ENCODE data around the gene ZNF837. TPM values are rescaled to one million over a fixed set of nuclear protein-coding genes. Genes with fewer than 3 reads are reported as not detected.

The ZNF837 gene
- total RNA-seq, 2 experiments from 2014 or later = 0.98 to 1.2 TPM

DNA sequence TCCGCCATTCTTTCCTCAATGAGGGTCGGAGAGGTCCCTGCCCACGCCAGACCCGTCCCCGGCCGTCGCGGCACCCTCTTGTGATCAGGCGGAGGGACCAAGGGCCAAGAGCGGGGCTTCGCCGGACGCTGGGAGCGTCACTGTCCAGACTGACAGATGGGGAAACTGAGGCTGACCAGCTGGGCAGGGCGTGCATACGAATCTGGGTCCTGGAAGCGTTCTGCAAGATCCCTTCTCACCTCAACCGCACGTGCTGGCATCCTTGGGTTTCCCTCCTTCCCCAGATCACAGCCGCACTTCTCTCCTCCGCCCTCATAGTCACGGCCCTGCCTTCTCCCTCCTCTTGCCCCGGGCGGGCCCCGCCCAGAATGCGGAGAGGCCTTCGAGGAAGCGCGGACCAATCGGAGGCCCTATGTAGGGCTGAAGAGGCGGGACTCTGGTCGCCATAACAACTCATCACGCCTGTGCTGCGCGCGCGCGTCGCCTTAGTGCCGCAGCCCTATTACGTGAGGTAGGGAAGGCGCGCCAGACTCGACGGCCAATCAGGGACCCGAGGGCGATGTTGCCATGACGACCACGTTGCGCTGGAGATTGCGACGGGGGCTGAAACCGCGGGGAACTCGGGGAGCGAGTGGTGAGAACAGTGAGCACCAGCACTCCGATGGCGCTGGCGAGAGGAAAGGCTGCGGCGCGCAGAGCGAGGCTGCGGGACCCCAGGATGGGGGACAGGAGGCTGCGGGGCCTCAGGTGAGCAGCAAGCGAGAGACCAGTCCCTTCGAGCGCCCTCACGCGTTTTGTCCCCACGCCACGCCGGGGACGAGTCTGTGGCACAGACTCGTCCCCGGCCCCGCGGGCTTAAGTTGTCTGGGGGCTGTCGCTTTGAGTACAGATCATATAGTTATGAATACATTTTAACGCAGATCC, 20.3 kb upstream of the ZNF837 start:
- DNase-seq (peak; percentile 100), ATAC-seq (peak; percentile 98)
- peaks cover 30% of the 10 kb centered on the region for H3K4me1 Mint-ChIP-seq
- no peaks in the 10 kb centered on the region for H3K9me3 Mint-ChIP-seq (ENCODE audit: low read depth)
- peak overlapping the region; percentile 91 for H3K27ac Mint-ChIP-seq
- H3K36me3 Mint-ChIP-seq = no peaks in the 10 kb centered on the region
- CTCF ChIA-PET = interaction anchor here (2.5 kb wide), 1 partner anchor 14 kb away, joined by 5 read pairs; the partner anchor contains the start of gene RPS5
- peaks cover 8% of the 10 kb centered on the region for H3K27me3 Mint-ChIP-seq
- peak overlapping the region; percentile 90 for H3K4me3 Mint-ChIP-seq

DNA sequence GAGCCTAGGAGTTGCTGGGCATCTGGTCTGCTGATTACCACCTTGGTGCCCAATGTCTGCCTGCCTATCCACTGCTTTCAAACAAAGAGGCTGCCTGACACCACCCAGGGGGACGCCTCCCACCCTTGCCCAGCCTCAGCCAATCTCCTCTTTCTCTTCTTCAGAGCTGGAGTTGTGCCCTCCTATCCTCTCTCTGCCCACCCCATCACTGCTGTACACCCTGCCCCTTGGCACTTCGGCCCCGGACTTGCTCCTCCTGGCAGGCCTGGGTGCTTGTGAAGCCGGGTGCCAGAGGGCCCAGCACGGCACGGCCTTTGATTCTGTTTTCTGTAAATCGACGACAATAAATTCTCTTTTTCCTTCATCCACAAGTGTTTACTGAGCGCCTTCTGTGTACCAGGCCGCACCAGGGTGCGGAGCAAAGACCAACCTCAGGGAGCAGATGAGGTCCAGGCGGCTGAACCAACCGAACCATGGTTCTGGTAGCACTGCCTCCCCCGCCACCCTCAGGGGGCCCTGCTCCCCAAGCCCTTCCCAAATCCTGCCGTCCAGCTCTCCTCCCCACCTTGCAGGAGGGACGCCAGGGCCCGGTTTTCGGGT, 19.6 kb upstream of the ZNF837 start:
- H3K36me3 Mint-ChIP-seq = peaks cover 3% of the 10 kb centered on the region
- no peak for ATAC-seq
- H3K9me3 Mint-ChIP-seq (ENCODE audit: low read depth) = no peaks in the 10 kb centered on the region
- DNase-seq = no peak
- CTCF ChIA-PET = interaction anchor here (2.5 kb wide), 1 partner anchor 13 kb away, joined by 5 read pairs; the partner anchor contains the start of gene RPS5
- peak overlapping the region; percentile 90 for H3K4me3 Mint-ChIP-seq
- H3K27me3 Mint-ChIP-seq = peaks cover 8% of the 10 kb centered on the region
- peaks cover 32% of the 10 kb centered on the region for H3K4me1 Mint-ChIP-seq
- H3K27ac Mint-ChIP-seq = peak overlapping the region; percentile 91

DNA sequence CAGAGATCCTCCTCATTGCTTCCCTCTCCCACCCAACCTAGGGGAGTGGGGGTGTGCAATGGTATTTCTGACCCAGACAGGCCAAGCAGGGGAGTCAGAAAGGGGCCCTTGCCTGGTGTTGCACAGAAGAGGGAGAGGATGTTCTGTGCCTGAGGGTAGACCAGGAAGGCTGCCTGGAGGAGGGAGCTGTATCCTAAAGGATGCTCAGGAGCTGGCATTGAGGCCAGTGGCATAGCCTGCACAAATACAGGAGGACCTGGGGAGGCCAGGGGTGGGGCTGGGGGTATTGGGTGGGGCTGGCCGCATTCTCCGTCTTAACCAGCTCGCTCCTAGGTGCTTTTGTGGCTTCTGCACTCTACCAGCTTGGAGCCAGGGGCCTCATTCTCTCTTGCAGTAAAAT, 19.1 kb upstream of the ZNF837 start:
- CTCF ChIA-PET = interaction anchor here (2.5 kb wide), 1 partner anchor 13 kb away, joined by 5 read pairs; the partner anchor contains the start of gene RPS5

DNA sequence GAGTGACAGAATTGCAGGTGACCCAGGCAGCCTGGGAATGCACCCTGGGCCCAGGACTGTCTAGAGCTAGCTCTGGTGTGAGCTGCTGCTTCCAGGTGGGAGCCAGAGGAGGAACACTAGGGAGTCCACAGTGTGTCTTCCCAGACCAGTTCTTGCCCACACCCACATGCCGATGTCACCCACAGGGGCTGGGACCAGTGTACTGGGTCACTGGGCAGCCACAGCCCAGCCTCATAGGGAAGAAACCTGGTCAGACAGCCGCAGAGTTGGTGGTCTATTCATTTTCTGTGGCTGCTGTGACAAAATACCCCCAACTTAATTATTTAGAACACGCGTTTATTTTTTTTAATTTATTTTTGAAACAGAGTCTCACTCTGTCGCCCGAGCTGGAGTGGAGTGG, 17.7 kb upstream of the ZNF837 start:
- Mint-ChIP-seq H3K4me1 (peaks cover 33% of the 10 kb centered on the region), H3K27ac (no peak overlapping the region), H3K36me3 (peaks cover 19% of the 10 kb centered on the region), H3K9me3 (ENCODE audit: low read depth) (no peaks in the 10 kb centered on the region), H3K27me3 (peaks cover 8% of the 10 kb centered on the region), H3K4me3 (no peak overlapping the region)
- no peak for DNase-seq
- CTCF ChIA-PET = interaction anchor here (1.3 to 2.5 kb wide), 2 partner anchors 9 to 11 kb away, joined by 3 to 5 read pairs; partner anchors contain the start of gene RPS5
- ATAC-seq = no peak

More for the DNA sequence above, 19.1 kb upstream of the ZNF837 start:
- no peak overlapping the region for H3K27ac Mint-ChIP-seq
- peaks cover 8% of the 10 kb centered on the region for H3K27me3 Mint-ChIP-seq
- DNase-seq = no peak
- no peak overlapping the region for H3K4me3 Mint-ChIP-seq
- H3K4me1 Mint-ChIP-seq = peaks cover 33% of the 10 kb centered on the region
- no peaks in the 10 kb centered on the region for H3K9me3 Mint-ChIP-seq (ENCODE audit: low read depth)
- peaks cover 5% of the 10 kb centered on the region for H3K36me3 Mint-ChIP-seq
- no peak for ATAC-seq

DNA sequence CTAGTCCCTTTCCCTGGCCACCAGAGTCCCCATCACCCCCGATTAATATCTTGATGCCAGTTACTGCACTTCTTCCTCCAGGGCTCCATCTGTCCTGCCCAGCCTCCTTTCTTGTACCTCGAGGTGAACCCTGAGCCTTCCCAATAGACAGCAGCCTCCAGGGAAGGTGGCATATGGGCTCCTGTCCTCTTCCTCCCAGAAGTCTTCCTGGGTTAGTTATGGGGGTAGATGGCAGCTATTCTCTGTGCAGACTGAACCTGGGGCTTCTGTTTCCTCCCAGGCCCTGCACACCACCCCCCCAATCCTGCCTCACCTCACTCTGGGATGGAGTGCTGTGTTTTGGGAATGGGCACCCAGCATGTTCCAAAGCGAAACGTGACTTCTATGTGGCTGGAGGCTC, 17.3 kb upstream of the ZNF837 start:
- peaks cover 8% of the 10 kb centered on the region for H3K27me3 Mint-ChIP-seq
- DNase-seq (no peak), ATAC-seq (no peak)
- no peaks in the 10 kb centered on the region for H3K9me3 Mint-ChIP-seq (ENCODE audit: low read depth)
- no peak overlapping the region for H3K4me3 Mint-ChIP-seq
- H3K36me3 Mint-ChIP-seq = peaks cover 22% of the 10 kb centered on the region
- CTCF ChIA-PET = no interaction called here
- H3K27ac Mint-ChIP-seq = no peak overlapping the region
- H3K4me1 Mint-ChIP-seq = peaks cover 31% of the 10 kb centered on the region

DNA sequence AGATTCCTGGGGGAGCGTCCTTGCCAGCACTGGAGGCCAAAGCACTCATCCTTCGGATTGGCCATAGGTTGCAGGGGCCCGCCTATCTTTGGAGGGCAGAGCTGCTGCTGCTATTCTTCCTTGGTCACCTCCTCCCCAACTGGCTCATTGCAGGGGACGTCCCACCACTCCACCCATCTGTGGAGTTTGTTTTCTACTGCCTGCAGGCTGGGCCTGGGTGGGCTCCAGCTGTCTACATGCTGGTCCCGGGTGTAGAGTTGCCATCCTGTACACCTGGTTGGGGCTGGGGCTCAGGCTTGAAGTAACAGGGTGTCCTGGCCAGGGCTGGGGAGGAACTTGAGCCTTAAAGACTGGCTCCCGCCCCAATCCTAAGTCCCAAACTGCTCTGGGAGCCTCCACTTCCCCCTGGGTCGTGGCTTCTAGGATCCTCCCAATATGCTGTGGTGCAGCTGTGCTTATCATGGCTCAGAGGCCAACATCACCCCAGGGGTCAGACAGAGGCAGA, 16.8 kb upstream of the ZNF837 start:
- peaks cover 8% of the 10 kb centered on the region for H3K27me3 Mint-ChIP-seq
- H3K27ac Mint-ChIP-seq = no peak overlapping the region
- no peak for ATAC-seq
- no peak for DNase-seq
- CTCF ChIA-PET = no interaction called here
- H3K36me3 Mint-ChIP-seq = peaks cover 27% of the 10 kb centered on the region
- H3K9me3 Mint-ChIP-seq (ENCODE audit: low read depth) = no peaks in the 10 kb centered on the region
- H3K4me3 Mint-ChIP-seq = no peak overlapping the region
- H3K4me1 Mint-ChIP-seq = peaks cover 36% of the 10 kb centered on the region

DNA sequence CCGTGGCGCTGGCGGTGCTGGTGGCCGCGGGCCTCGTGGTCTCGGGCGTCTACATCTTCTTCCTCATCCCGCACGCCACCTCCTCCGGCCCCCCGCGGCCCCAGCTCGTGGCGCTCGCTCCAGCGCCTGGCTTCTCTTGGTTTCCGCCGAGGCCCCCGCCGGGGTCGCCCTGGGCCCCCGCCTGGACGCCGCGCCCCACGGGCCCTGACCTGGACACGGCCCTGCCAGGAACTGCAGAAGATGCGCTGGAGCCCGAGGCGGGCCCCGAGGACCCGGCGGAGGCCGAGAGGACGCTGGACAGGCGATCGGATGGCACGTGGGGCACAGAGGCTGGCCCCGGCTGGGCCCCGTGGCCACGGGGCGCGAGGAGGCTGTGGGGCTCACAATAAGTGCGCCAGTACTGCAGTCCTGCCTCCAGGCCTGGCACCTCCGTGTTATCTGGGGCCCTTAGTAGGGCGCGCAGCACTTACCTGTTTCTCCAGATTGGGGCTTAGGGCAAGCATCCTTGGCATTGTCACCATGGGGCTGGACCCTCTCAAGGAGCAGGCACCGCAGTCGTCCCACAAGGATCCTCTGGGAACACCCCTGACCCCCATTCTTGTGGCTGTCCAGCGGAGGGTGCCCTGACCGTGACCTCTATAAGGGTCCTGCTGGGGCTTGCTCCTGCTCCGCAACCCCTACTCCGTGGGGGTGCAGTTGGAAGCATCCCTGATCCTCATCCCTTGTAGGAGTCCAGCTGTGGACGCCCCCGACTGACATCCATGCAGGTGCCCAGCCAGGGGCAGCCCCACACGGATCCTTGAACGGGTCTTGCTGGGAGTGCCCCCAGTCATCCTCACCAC, 16.1 kb upstream of the ZNF837 start:
- no peak for DNase-seq
- H3K36me3 Mint-ChIP-seq = peaks cover 30% of the 10 kb centered on the region
- peaks cover 8% of the 10 kb centered on the region for H3K27me3 Mint-ChIP-seq
- no peak overlapping the region for H3K4me3 Mint-ChIP-seq
- peaks cover 31% of the 10 kb centered on the region for H3K4me1 Mint-ChIP-seq
- CTCF ChIA-PET = no interaction called here
- no peak overlapping the region for H3K27ac Mint-ChIP-seq
- no peak for ATAC-seq
- H3K9me3 Mint-ChIP-seq (ENCODE audit: low read depth) = no peaks in the 10 kb centered on the region

DNA sequence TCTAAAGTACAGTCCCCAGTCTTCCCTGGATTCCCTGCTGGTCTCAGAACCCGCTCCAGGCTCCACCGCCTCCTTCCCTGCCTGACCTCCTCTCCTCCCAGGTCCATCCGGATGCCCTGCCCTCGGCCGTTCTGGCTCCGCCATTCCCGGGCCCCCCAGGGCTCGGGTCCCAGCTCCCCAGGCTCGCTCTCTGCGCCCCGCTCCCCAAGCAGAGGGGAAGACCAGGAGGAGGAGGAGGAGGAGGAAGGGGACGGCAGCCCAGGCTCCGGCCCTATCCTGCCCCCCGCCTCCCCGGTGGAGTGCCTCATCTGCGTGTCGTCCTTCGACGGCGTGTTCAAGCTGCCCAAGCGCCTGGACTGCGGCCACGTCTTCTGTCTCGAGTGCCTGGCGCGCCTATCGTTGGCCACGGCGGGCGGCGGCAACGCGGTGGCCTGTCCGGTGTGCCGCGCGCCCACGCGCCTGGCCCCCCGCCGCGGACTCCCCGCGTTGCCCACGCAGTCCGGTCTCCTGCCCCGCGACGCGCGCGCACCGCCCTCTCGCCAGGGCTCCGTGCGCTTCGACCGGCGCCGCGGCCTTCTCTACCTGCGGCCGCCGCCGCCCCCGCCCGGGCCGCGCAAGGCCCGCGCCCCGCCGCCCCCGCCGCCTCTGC, 15.3 kb upstream of the ZNF837 start:
- Mint-ChIP-seq H3K27me3 (peaks cover 8% of the 10 kb centered on the region), H3K4me3 (no peak overlapping the region), H3K4me1 (peaks cover 33% of the 10 kb centered on the region), H3K27ac (no peak overlapping the region), H3K36me3 (peaks cover 33% of the 10 kb centered on the region), H3K9me3 (ENCODE audit: low read depth) (no peaks in the 10 kb centered on the region)
- DNase-seq = no peak
- ATAC-seq = no peak
- CTCF ChIA-PET = no interaction called here

DNA sequence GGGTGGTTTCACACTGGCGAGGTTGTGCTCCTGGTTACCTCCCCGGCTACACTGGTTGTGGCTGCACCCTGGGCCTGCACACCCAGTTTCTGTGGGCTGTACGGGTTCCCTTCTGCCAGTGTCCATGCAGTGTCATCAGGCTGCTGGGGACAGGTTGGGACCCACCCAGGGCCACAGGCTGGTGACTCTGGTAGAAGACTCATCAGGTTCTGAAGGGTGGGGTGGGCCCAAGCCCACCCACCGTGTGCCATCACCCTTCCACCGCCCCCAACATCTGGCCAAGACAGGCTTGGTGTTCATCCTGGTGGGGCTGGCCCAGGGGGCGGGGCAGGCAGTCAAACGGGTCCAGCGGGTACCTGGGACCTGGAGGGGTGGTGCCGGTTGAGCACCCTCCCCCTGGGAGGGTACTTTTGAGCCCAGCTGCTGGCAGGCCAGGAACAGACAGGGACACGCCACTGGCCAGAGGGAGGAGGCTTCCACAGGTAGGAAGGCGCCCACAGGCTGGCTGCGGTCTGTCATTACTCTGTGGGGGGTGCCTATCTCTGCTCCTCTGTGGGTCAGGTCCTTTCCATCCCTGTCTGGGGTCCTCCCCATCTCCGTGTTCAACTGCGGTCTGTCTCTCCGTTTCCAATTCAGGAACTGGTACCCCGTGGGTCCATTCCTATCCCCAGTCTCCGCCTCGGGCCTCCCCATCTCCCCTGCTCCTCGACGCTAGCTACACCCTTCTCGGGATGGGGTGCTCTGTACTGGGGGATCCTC, 14.6 kb upstream of the ZNF837 start, which contains the start of gene RNF225:
RNF225 (plus strand) TSS at position 437 of the 759 bp plus-strand sequence. CDS start 434 bp downstream, outside the sequence.
- peaks cover 33% of the 10 kb centered on the region for H3K4me1 Mint-ChIP-seq
- no peak within 1 kb of the TSS for H3K4me3 Mint-ChIP-seq
- no peak within 1 kb of the TSS for H3K27ac Mint-ChIP-seq
- H3K36me3 Mint-ChIP-seq = peaks cover 39% of the 10 kb centered on the region
- H3K27me3 Mint-ChIP-seq = peaks cover 8% of the 10 kb centered on the region
- H3K9me3 Mint-ChIP-seq (ENCODE audit: low read depth) = no peaks in the 10 kb centered on the region
- CTCF ChIA-PET = no interaction called here
- peak; percentile 8 for ATAC-seq
- DNase-seq = no peak

DNA sequence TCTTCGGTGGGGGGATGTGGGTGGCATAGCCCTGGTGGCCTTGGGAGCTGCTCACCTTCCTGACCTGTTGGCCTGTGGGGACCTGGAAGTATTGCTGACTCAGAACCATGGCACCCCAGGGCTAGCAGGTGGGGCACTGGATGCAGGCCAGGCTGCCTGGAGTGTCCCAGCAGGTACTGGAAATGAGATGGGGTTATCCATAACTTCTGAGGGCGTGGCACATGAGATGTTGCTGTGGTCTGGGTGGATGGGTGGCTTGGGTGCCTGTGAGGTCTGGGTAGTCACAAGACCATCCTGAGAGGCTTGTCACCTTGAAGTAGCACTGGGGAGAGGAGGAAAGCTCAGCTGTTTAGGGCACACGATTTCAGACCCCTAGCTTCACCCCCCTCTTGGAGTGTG, 14.0 kb upstream of the ZNF837 start:
- CTCF ChIA-PET = no interaction called here
- no peak for DNase-seq
- Mint-ChIP-seq H3K4me3 (no peak overlapping the region), H3K27me3 (peaks cover 8% of the 10 kb centered on the region), H3K9me3 (ENCODE audit: low read depth) (no peaks in the 10 kb centered on the region), H3K4me1 (peaks cover 32% of the 10 kb centered on the region), H3K36me3 (peaks cover 41% of the 10 kb centered on the region), H3K27ac (no peak overlapping the region)
- no peak for ATAC-seq

DNA sequence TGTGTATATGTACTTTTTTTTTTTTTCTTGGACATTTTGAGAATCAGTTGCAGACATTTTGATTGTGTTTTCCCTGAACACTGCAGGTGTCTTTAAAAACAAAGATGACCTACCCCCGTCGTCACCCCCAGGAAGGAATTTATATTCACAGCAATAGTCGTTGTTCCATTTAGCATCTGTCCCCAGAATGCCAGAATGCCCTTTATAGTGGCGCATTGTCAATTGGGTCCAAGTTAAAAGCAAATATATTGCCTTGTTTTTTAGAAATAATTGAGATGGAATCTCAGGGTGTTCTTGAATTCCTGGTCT, 12.8 kb upstream of the ZNF837 start:
- peaks cover 48% of the 10 kb centered on the region for H3K36me3 Mint-ChIP-seq
- H3K27ac Mint-ChIP-seq = no peak overlapping the region
- no peaks in the 10 kb centered on the region for H3K9me3 Mint-ChIP-seq (ENCODE audit: low read depth)
- H3K27me3 Mint-ChIP-seq = peaks cover 8% of the 10 kb centered on the region
- CTCF ChIA-PET = no interaction called here
- no peak overlapping the region for H3K4me3 Mint-ChIP-seq
- no peak for DNase-seq
- H3K4me1 Mint-ChIP-seq = peaks cover 37% of the 10 kb centered on the region
- no peak for ATAC-seq

DNA sequence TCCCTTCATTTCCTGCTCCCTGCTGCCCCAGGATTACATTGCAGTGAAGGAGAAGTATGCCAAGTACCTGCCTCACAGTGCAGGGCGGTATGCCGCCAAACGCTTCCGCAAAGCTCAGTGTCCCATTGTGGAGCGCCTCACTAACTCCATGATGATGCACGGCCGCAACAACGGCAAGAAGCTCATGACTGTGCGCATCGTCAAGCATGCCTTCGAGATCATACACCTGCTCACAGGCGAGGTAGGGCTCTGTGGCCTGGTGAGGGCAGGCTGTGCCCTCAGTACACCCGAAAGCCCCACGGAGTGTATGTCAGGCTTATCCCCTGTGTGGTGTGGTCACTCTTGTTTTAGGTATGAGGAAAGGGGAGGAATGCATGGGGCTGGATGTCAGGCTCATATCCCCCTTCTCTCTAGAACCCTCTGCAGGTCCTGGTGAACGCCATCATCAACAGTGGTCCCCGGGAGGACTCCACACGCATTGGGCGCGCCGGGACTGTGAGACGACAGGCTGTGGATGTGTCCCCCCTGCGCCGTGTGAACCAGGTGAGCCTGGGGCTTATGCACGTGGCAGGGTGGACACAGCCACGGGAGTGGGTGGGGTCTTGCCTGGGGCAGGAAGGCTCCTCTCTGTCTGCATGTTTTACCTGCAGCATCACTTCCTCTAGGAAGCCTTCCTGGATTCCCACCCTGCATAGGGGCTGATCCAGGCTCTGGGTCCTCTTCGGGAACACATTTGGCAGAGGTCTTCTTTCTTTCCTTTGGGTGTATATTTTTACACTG, 12.3 kb upstream of the ZNF837 start:
- no peak for DNase-seq
- CTCF ChIA-PET = no interaction called here
- Mint-ChIP-seq H3K4me1 (peaks cover 41% of the 10 kb centered on the region), H3K27me3 (peaks cover 8% of the 10 kb centered on the region), H3K4me3 (no peak overlapping the region), H3K36me3 (peaks cover 52% of the 10 kb centered on the region), H3K9me3 (ENCODE audit: low read depth) (no peaks in the 10 kb centered on the region), H3K27ac (no peak overlapping the region)
- ATAC-seq = no peak
